Measurements from ENCODE around the gene SLC37A3.

Gene SLC37A3

GRCh38 chr7:140310337-140311002, 87.9 kb downstream of the SLC37A3 start:
- no peak for DNase-seq

GRCh38 chr7:140308060-140308459, 90.3 kb downstream of the SLC37A3 start:
- DNase-seq: no peak

- DNase-seq: peak; percentile 51
Measured at GRCh38 chr7:140304191-140304799, 94.0 kb downstream of the SLC37A3 start.

GRCh38 chr7:140300243-140301136, 97.8 kb downstream of the SLC37A3 start:
- DNase-seq: no peak

- DNase-seq: no peak
Measured at GRCh38 chr7:140298213-140298612, 100.1 kb downstream of the SLC37A3 start.

- DNase-seq: no peak
Measured at GRCh38 chr7:140297192-140297591, 101.1 kb downstream of the SLC37A3 start.

- no peak for DNase-seq
Measured at GRCh38 chr7:140295224-140295738, 103.0 kb downstream of the SLC37A3 start.

GRCh38 chr7:140294454-140294853, 103.9 kb downstream of the SLC37A3 start:
- DNase-seq: no peak

- DNase-seq: no peak
Measured at GRCh38 chr7:140292438-140292837, 105.9 kb downstream of the SLC37A3 start.

GRCh38 chr7:140289804-140290203, 108.5 kb downstream of the SLC37A3 start:
- DNase-seq: no peak

- DNase-seq: no peak
Measured at GRCh38 chr7:140287988-140288387, 110.3 kb downstream of the SLC37A3 start.

- DNase-seq: no peak
Measured at GRCh38 chr7:140285938-140286337, 112.4 kb downstream of the SLC37A3 start.

- no peak for DNase-seq
Measured at GRCh38 chr7:140284062-140284461, 114.3 kb downstream of the SLC37A3 start.

All from DMS 273 treated with DMSO at 0.1 percent for 48 hours (cell line).